Peyer's patch (tissue), 4 donors: Measurements from ENCODE around the gene BCL11A.

ENCODE experiments used
- POLR2A ChIP-seq, 2 donors: fragments of 450-650 bp; IDR thresholded peaks; one replicate each; pipeline ENCODE4 v1.5.1; 2017; ENCODE audit warnings: antibody characterized with exemption in 2 of 2, mild to moderate bottlenecking in 2 of 2, moderate library complexity in 2 of 2
- TF ChIP-seq, protein P1 (sequence below), 6 experiments: fragments of 450-650 bp in 4 of 6; fragments of 200-600 bp in 2 of 6; sonication (generic) in 1 of 6; IDR thresholded peaks; one replicate each; pipeline ENCODE4 v1.5.1; 2017 to 2019; ENCODE audit warnings: antibody characterized with exemption in 6 of 6, mild to moderate bottlenecking in 3 of 6, moderate library complexity in 1 of 6

DNA sequence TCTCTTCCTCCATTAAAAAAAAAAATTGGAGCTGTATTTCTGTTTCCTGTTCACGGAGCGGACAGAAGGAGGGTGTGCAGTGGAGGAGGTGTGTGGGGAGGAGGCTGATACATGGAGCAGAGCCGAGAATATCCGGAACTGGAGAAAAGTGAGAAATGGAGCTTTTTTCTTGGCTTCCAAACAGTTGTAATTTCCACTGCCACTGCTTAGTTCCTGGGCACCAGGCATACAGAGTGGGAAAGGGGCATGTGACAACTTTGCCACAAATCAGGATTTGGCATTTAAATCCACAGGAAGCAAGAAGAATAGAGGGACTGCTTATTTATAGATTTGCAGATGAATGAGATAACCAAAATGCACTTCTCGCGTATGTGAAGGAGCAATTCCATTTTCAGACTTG, 71.2 kb downstream of the BCL11A start:
- TF ChIP-seq, protein P1, sequence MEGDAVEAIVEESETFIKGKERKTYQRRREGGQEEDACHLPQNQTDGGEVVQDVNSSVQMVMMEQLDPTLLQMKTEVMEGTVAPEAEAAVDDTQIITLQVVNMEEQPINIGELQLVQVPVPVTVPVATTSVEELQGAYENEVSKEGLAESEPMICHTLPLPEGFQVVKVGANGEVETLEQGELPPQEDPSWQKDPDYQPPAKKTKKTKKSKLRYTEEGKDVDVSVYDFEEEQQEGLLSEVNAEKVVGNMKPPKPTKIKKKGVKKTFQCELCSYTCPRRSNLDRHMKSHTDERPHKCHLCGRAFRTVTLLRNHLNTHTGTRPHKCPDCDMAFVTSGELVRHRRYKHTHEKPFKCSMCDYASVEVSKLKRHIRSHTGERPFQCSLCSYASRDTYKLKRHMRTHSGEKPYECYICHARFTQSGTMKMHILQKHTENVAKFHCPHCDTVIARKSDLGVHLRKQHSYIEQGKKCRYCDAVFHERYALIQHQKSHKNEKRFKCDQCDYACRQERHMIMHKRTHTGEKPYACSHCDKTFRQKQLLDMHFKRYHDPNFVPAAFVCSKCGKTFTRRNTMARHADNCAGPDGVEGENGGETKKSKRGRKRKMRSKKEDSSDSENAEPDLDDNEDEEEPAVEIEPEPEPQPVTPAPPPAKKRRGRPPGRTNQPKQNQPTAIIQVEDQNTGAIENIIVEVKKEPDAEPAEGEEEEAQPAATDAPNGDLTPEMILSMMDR (IDR thresholded peaks at IDR 0.05) = no peak
- TF ChIP-seq POLR2A (IDR thresholded peaks at IDR 0.05) = no peak
